GM12878 (cell line): Measurements from ENCODE around the gene CRIM1. TPM values are rescaled to one million over a fixed set of nuclear protein-coding genes. Genes with fewer than 3 reads are reported as not detected.

ENCODE experiments used
- ATAC-seq: fragments of 200-7000 bp; cut with Tn5 transposase; 3 replicates; pipeline ENCODE4 v1.9.1; 2020; ENCODE audit warnings: mild to moderate bottlenecking, moderate library complexity
- BruUV-seq: library from RNA; stranded (reverse); fragments of 400-500 nt; replicated peaks from 2 replicates; lab custom pipeline; 2021; lab: Mats Ljungman, UMichigan
- CTCF ChIA-PET: fragments of 300-600 bp; sonication (Branson Sonifier 250); formaldehyde crosslinking; extraction: SDS; loops from one replicate; lab custom pipeline; 2021; ENCODE audit warnings: inconsistent platforms; lab: Yijun Ruan, JAX
- POLR2A ChIA-PET: fragments of 350-600 bp; formaldehyde crosslinking; extraction: SDS; loops from one replicate; lab custom pipeline; 2021; ENCODE audit warnings: inconsistent platforms; lab: Charles Lee
- RAD21 ChIA-PET: fragments of 300-600 bp; sonication (Branson Sonifier 250); formaldehyde crosslinking; loops from one replicate; lab custom pipeline; 2023; ENCODE audit warnings: antibody characterized with exemption; ENCODE audit not compliant: unreplicated experiment; lab: Charles Lee
- SMC1A ChIA-PET: fragments of 300-600 bp; sonication (Branson Sonifier 250); formaldehyde crosslinking; loops from one replicate; lab custom pipeline; 2023; ENCODE audit not compliant: unreplicated experiment, uncharacterized antibody; lab: Charles Lee
- DNase-seq: peaks from one replicate; pipeline ENCODE4 v3.0.0-alpha.2; 2011; ENCODE audit warnings: low read depth, low spot score
- FAIRE-seq: peaks from 3 replicates; lab custom pipeline; 2011; peaks lifted over from hg19 to GRCh38; lab: Jason Lieb, UNC
- H2AFZ ChIP-seq: 2 replicates; pipeline ENCODE4 v1.6.0; 2011; ENCODE audit warnings: low read depth, low read length, control low read depth; ENCODE audit not compliant: control insufficient read depth
- H3K27ac ChIP-seq: 2 replicates; pipeline ENCODE4 v1.5.1; 2011; ENCODE audit warnings: control low read depth; ENCODE audit not compliant: control insufficient read depth, insufficient read depth
- H3K27me3 ChIP-seq, 2 experiments: replicated peaks in 1 of 2; 2 replicates each; pipeline versions ENCODE4 v1.6.0 to v1.6.1; 2011; ENCODE audit warnings: low read length in 1 of 2; ENCODE audit not compliant: control insufficient read depth in 2 of 2, insufficient read depth in 2 of 2
- H3K36me3 ChIP-seq, 2 experiments: 2 replicates each; pipeline ENCODE4 v1.5.1; 2011; ENCODE audit warnings: low read length in 1 of 2; ENCODE audit not compliant: control insufficient read depth in 2 of 2, insufficient read depth in 2 of 2
- H3K4me1 ChIP-seq: 2 replicates; pipeline ENCODE4 v1.6.1; 2011; ENCODE audit warnings: mild to moderate bottlenecking, low read length, moderate library complexity, mixed read lengths; ENCODE audit not compliant: control insufficient read depth, insufficient read depth
- H3K4me2 ChIP-seq: 2 replicates; pipeline ENCODE4 v1.6.0; 2011; ENCODE audit warnings: control low read depth; ENCODE audit not compliant: control insufficient read depth, insufficient read depth
- H3K4me3 ChIP-seq: fragments of 200-600 bp; sonication (generic); 2 replicates; pipeline ENCODE4 v1.5.1; 2016
- H3K79me2 ChIP-seq: 2 replicates; pipeline ENCODE4 v1.6.0; 2011; ENCODE audit warnings: low read length; ENCODE audit not compliant: control insufficient read depth, insufficient read depth
- H3K9ac ChIP-seq: 2 replicates; pipeline ENCODE4 v1.8.0; 2011; ENCODE audit warnings: low read length, control low read depth, mixed read lengths; ENCODE audit not compliant: control insufficient read depth, insufficient read depth
- H3K9me3 ChIP-seq: replicated peaks from 3 replicates; pipeline ENCODE4 v1.5.1; 2011; ENCODE audit warnings: mild to moderate bottlenecking, low read length; ENCODE audit not compliant: control insufficient read depth, insufficient read depth
- H4K20me1 ChIP-seq: 2 replicates; pipeline ENCODE4 v1.6.0; 2011; ENCODE audit not compliant: control insufficient read depth, insufficient read depth
- BACH1 ChIP-seq: fragments of 450-650 bp; IDR thresholded peaks from 2 replicates; pipeline ENCODE4 v1.6.1; 2017; ENCODE audit warnings: mild to moderate bottlenecking, borderline replicate concordance
- CBX5 ChIP-seq: sonication (generic); IDR thresholded peaks from 2 replicates; pipeline ENCODE4 v1.6.1; 2016; ENCODE audit warnings: low read depth, moderate library complexity, mild to moderate bottlenecking, inconsistent platforms
- MEF2B ChIP-seq: fragments of 450-650 bp; IDR thresholded peaks from 2 replicates; pipeline ENCODE4 v1.6.1; 2018; ENCODE audit warnings: mild to moderate bottlenecking, moderate library complexity; ENCODE audit not compliant: partially characterized antibody, poor library complexity, severe bottlenecking
- SREBF2 ChIP-seq: IDR thresholded peaks from 2 replicates; pipeline ENCODE4 v1.6.1; 2012; ENCODE audit warnings: mild to moderate bottlenecking, low read length
- TBL1XR1 ChIP-seq: IDR thresholded peaks from 2 replicates; pipeline ENCODE4 v1.6.1; 2012; ENCODE audit warnings: low read depth, low read length, improper control_type of control experiment
- WGBS: methylation state at CpG from one replicate; pipeline ENCODE4 v1.1.6; 2016; ENCODE audit warnings: low lambda C conversion rate; ENCODE audit not compliant: insufficient replicate concordance, insufficient coverage; ENCODE audit errors: missing lambda C conversion rate; 5-methylcytosine and 5-hydroxymethylcytosine counted together
- in situ Hi-C: fragments of 300-500 bp; cut with MboI; formaldehyde crosslinking; loops from 9 replicates; pipeline ENCODE4 v1.14.3; 2018; ENCODE audit warnings: mixed read lengths
- intact Hi-C: fragments of 100-400 bp; cut with micrococcal nuclease; formaldehyde crosslinking; loops from one replicate; pipeline ENCODE4 v1.14.2; 2022; ENCODE audit not compliant: unreplicated experiment
- polyA plus RNA-seq, 11 experiments: library from polyadenylated mRNA; depleted of rRNA in 4 of 11; unstranded in 6 of 11; stranded (reverse) in 5 of 11; fragments of >200 nt; fragmentation: Nextera tagmentation in 4 of 11; fragmentation: Illumina TruSeq in 1 of 11; extraction: Ambion mirVana in 4 of 11; extraction: Trizol in 1 of 11; gene quantifications; 1 replicate in 1 of 11; 2 replicates in 10 of 11; pipeline versions ENCODE4 v1.2.1 to v1.2.3, GENCODE V29; 2011 to 2016; ENCODE audit warnings: inconsistent platforms in 2 of 11, missing spikeins in 2 of 11, low read depth in 1 of 11
- total RNA-seq, 4 experiments: library from RNA; depleted of rRNA in 3 of 4; stranded (reverse); fragments of >200 nt in 3 of 4; fragmentation: Illumina TruSeq in 1 of 4; extraction: Trizol in 1 of 4; gene quantifications; 2 replicates each; pipeline versions ENCODE4 v1.2.1 to v1.2.3, GENCODE V29; 2013 to 2021
- TF ChIP-seq, protein P1 (sequence below): fragments of 450-650 bp; IDR thresholded peaks from 2 replicates; pipeline ENCODE4 v1.6.1; 2017; ENCODE audit warnings: borderline replicate concordance
- TF ChIP-seq, protein P2 (sequence below): fragments of 450-650 bp; formaldehyde crosslinking; IDR thresholded peaks from 2 replicates; pipeline ENCODE4 v1.4.0; 2022; ENCODE audit warnings: mild to moderate bottlenecking, moderate library complexity

CRIM1 gene
- total and polyA plus RNA-seq, 10 of the 15 experiments (the other 5 are each of a cell fraction or from before 2014, with no cell fraction given) = 0.42 to 7.4 (median 3.1) TPM

DNA sequence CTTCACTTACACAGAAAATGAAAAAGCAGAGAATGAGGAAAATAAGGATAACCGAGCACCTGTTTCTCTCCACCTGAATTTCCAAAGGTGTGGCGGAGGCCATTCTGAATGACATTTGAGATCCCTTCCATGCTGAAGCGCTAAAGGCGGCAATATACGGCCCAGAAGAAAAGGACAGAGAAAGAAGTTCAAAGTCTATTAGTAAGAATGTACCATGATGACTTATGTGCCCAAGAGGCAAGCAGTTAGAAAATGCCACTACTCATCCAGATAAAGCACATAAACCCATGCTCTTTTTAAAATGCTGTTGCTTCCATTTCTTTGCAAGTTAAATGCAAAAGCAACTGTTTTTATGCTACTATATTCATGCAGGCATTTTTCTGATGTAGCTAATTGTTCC lies 205.1 kb downstream of the CRIM1 start:
- BruUV-seq = no TSS peak
- no peak for FAIRE-seq

More for the DNA sequence above, 205.1 kb downstream of the CRIM1 start:
- ChIA-PET POLR2A (no interaction called here), RAD21 (no interaction called here), CTCF (interaction anchor here (1.0 kb wide), 1 partner anchor 69 kb away, joined by 3 read pairs; no protein-coding TSS in a partner anchor), SMC1A (interaction anchor here (1.5 to 2.1 kb wide), 2 partner anchors 11 to 16 kb away, joined by 5 to 6 read pairs; no protein-coding TSS in a partner anchor)
- Histone ChIP-seq H3K9me3 (no peaks in the 10 kb centered on the region), H3K36me3 (peaks cover 2 to 4% of the 10 kb centered on the region in 2 experiments; a peak in 1 of 4 replicates), H4K20me1 (no peaks in the 10 kb centered on the region), H3K9ac (no peak overlapping the region), H3K4me3 (no peak overlapping the region), H3K4me1 (no peaks in the 10 kb centered on the region), H3K27me3 (no peaks in the 10 kb centered on the region), H3K4me2 (no peak overlapping the region), H2AFZ (no peak overlapping the region), H3K79me2 (no peaks in the 10 kb centered on the region), H3K27ac (no peak overlapping the region)
- in situ Hi-C loops (no loop called here), intact Hi-C loops (no loop called here)
- WGBS = 96% methylated on average over 5 of the region's 5 CpGs
- no peak for ATAC-seq
- no peak for DNase-seq
- TF ChIP-seq MEF2B (no peak), SREBF2 (no peak), CBX5 (no peak), BACH1 (no peak), TBL1XR1 (no peak)
- TF ChIP-seq, protein P1, sequence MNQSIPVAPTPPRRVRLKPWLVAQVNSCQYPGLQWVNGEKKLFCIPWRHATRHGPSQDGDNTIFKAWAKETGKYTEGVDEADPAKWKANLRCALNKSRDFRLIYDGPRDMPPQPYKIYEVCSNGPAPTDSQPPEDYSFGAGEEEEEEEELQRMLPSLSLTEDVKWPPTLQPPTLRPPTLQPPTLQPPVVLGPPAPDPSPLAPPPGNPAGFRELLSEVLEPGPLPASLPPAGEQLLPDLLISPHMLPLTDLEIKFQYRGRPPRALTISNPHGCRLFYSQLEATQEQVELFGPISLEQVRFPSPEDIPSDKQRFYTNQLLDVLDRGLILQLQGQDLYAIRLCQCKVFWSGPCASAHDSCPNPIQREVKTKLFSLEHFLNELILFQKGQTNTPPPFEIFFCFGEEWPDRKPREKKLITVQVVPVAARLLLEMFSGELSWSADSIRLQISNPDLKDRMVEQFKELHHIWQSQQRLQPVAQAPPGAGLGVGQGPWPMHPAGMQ = no peak
- TF ChIP-seq, protein P2, sequence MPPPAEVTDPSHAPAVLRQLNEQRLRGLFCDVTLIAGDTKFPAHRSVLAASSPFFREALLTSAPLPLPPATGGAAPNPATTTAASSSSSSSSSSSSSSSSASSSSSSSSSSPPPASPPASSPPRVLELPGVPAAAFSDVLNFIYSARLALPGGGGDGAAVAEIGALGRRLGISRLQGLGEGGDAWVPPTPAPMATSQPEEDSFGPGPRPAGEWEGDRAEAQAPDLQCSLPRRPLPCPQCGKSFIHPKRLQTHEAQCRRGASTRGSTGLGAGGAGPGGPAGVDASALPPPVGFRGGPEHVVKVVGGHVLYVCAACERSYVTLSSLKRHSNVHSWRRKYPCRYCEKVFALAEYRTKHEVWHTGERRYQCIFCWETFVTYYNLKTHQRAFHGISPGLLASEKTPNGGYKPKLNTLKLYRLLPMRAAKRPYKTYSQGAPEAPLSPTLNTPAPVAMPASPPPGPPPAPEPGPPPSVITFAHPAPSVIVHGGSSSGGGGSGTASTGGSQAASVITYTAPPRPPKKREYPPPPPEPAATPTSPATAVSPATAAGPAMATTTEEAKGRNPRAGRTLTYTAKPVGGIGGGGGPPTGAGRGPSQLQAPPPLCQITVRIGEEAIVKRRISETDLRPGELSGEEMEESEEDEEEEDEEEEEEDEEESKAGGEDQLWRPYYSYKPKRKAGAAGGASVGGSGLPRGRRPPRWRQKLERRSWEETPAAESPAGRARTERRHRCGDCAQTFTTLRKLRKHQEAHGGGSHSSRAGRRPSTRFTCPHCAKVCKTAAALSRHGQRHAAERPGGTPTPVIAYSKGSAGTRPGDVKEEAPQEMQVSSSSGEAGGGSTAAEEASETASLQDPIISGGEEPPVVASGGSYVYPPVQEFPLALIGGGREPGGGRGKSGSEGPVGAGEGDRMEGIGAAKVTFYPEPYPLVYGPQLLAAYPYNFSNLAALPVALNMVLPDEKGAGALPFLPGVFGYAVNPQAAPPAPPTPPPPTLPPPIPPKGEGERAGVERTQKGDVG (CRISPR knock-in tag) = no peak
